ENCODE results near the gene KRTAP12-2.

Gene KRTAP12-2

DNA sequence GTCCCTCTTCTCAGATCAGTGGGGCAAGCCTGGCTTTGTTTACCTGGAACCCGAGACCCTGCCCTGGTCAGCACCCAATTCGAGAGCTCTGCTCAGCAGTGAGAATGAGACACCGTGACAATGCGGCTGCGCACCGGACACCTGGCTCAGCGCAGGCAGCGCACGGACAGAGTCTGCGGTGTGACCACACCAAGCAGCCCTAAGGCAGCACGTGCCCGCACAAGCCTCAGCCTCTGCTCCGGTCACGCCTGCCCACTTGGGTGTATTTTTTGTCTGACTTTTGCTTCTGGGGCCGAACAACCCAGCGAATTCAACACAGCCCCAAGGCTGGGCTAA lies 50.2 kb downstream of the KRTAP12-2 start:
- Histone ChIP-seq H3K9me3 (ENCODE audit: control insufficient read depth, low read length) (peaks cover 24% of the 10 kb centered on the region), H3K36me3 (ENCODE audit: control insufficient read depth, insufficient read depth, low read length, severe bottlenecking) (no peaks in the 10 kb centered on the region), H3K9ac (ENCODE audit: low read length) (no peak overlapping the region), H3K27me3 (replicated peaks; ENCODE audit: control insufficient read depth, insufficient read depth, low read length) (no peaks in the 10 kb centered on the region), H3K4me3 (ENCODE audit: low read length) (no peak overlapping the region), H3K4me1 (ENCODE audit: control insufficient read depth, insufficient read depth, low read length) (no peaks in the 10 kb centered on the region)
- DNase-seq (ENCODE audit: low read depth) = no peak
